IMR-90 (cell line): Measurements from ENCODE around the gene IFT57. TPM values are rescaled to one million over a fixed set of nuclear protein-coding genes. Genes with fewer than 3 reads are reported as not detected.

Source experiments
- ATAC-seq: fragments of 200-7000 bp; cut with Tn5 transposase; 2 replicates; pipeline ENCODE4 v1.9.1; 2020; ENCODE audit warnings: low read depth, mild to moderate bottlenecking, moderate library complexity
- BruUV-seq: library from RNA; stranded (reverse); fragments of 400-500 nt; replicated peaks from 2 replicates; lab custom pipeline; 2021; lab: Mats Ljungman, UMichigan
- CTCF ChIA-PET: fragments of 300-600 bp; formaldehyde crosslinking; extraction: SDS; loops from one replicate; lab custom pipeline; 2021; ENCODE audit warnings: antibody characterized with exemption; lab: Yijun Ruan, JAX
- POLR2A ChIA-PET: fragments of 300-600 bp; sonication (Branson Sonifier 250); formaldehyde crosslinking; loops from one replicate; lab custom pipeline; 2022; ENCODE audit warnings: antibody characterized with exemption; ENCODE audit not compliant: unreplicated experiment; lab: Charles Lee
- DNase-seq: peaks from one replicate; pipeline ENCODE4 v3.0.0; 2013
- H2AFZ ChIP-seq: replicated peaks from 2 replicates; pipeline ENCODE3; 2013; ENCODE audit warnings: low read length, mild to moderate bottlenecking; ENCODE audit not compliant: poor library complexity
- H2AK5ac ChIP-seq: 2 replicates; pipeline ENCODE4 v1.6.1; 2013; ENCODE audit warnings: low read depth, low read length, inconsistent platforms
- H2AK9ac ChIP-seq: replicated peaks from 2 replicates; pipeline ENCODE3; 2013; ENCODE audit warnings: mild to moderate bottlenecking, low read depth, low read length, moderate library complexity; ENCODE audit not compliant: poor library complexity
- H2BK120ac ChIP-seq: 2 replicates; pipeline ENCODE4 v1.6.1; 2013; ENCODE audit warnings: low read depth, low read length, inconsistent platforms
- H2BK15ac ChIP-seq: 3 replicates; pipeline ENCODE4 v1.6.1; 2013; ENCODE audit warnings: low read depth, low read length, inconsistent platforms
- H2BK20ac ChIP-seq: 2 replicates; pipeline ENCODE4 v1.6.1; 2013; ENCODE audit warnings: low read depth, mild to moderate bottlenecking, inconsistent platforms, low read length, moderate library complexity
- H2BK5ac ChIP-seq: 2 replicates; pipeline ENCODE4 v1.6.1; 2013; ENCODE audit warnings: mild to moderate bottlenecking, low read depth, low read length, inconsistent platforms; ENCODE audit not compliant: poor library complexity, severe bottlenecking
- H3K14ac ChIP-seq: replicated peaks from 2 replicates; pipeline ENCODE4 v1.6.1; 2013; ENCODE audit warnings: low read depth, low read length, inconsistent platforms
- H3K18ac ChIP-seq: 2 replicates; pipeline ENCODE4 v1.6.1; 2013; ENCODE audit warnings: low read depth, low read length, control low read depth
- H3K23ac ChIP-seq: 2 replicates; pipeline ENCODE4 v1.6.1; 2013; ENCODE audit warnings: low read depth, low read length, inconsistent platforms
- H3K27ac ChIP-seq: 2 replicates; pipeline ENCODE4 v1.5.1; 2013; ENCODE audit warnings: mild to moderate bottlenecking, control low read depth, low read length; ENCODE audit not compliant: insufficient read depth
- H3K27me3 ChIP-seq: 2 replicates; pipeline ENCODE4 v1.6.1; 2013; ENCODE audit warnings: low read length; ENCODE audit not compliant: control insufficient read depth, insufficient read depth
- H3K36me3 ChIP-seq: 2 replicates; pipeline ENCODE4 v1.6.1; 2013; ENCODE audit warnings: low read length, mixed read lengths; ENCODE audit not compliant: control insufficient read depth, insufficient read depth
- H3K4ac ChIP-seq: 2 replicates; pipeline ENCODE4 v1.6.1; 2013; ENCODE audit warnings: low read depth, low read length, inconsistent platforms
- H3K4me1 ChIP-seq: 2 replicates; pipeline ENCODE4 v1.6.1; 2013; ENCODE audit warnings: low read length, mixed read lengths; ENCODE audit not compliant: control insufficient read depth, insufficient read depth
- H3K4me2 ChIP-seq: 2 replicates; pipeline ENCODE4 v1.6.1; 2013; ENCODE audit warnings: low read depth, mild to moderate bottlenecking, control low read depth, low read length, moderate library complexity
- H3K4me3 ChIP-seq: 2 replicates; pipeline ENCODE4 v1.5.1; 2013; ENCODE audit warnings: low read depth, mild to moderate bottlenecking, control low read depth, low read length, moderate library complexity; ENCODE audit not compliant: insufficient read depth
- H3K56ac ChIP-seq: 2 replicates; pipeline ENCODE4 v1.6.1; 2013; ENCODE audit warnings: low read length, inconsistent platforms; ENCODE audit not compliant: insufficient read depth; ENCODE audit errors: extremely low read depth
- H3K79me1 ChIP-seq, 2 experiments: 2 replicates each; pipeline ENCODE4 v1.6.1; 2013; ENCODE audit warnings: low read length in 2 of 2, inconsistent platforms in 1 of 2, low read depth in 1 of 2
- H3K9ac ChIP-seq: 2 replicates; pipeline ENCODE4 v1.6.1; 2013; ENCODE audit warnings: low read depth, low read length, control low read depth
- H3K9me1 ChIP-seq: 2 replicates; pipeline ENCODE4 v1.6.1; 2013; ENCODE audit warnings: low read length, inconsistent platforms; ENCODE audit not compliant: insufficient read depth
- H3K9me3 ChIP-seq: 2 replicates; pipeline ENCODE4 v1.6.1; 2013; ENCODE audit warnings: low read length; ENCODE audit not compliant: control insufficient read depth, insufficient read depth
- H4K20me1 ChIP-seq: 2 replicates; pipeline ENCODE4 v1.6.1; 2013; ENCODE audit warnings: low read length, inconsistent platforms; ENCODE audit not compliant: insufficient read depth
- H4K5ac ChIP-seq: 2 replicates; pipeline ENCODE4 v1.6.1; 2013; ENCODE audit warnings: mild to moderate bottlenecking, low read depth, low read length, control low read depth
- H4K8ac ChIP-seq, 2 experiments: 2 replicates each; pipeline ENCODE4 v1.6.1; 2013; ENCODE audit warnings: low read depth in 2 of 2, low read length in 2 of 2, control low read depth in 1 of 2, inconsistent platforms in 1 of 2
- H4K91ac ChIP-seq: 2 replicates; pipeline ENCODE4 v1.6.1; 2013; ENCODE audit warnings: low read depth, low read length, inconsistent platforms; ENCODE audit not compliant: insufficient read depth
- CTCF ChIP-seq: conservative IDR thresholded peaks from 2 replicates; pipeline ENCODE4 v1.5.1; 2012; ENCODE audit warnings: mild to moderate bottlenecking, low read depth, low read length, improper control_type of control experiment
- MAFK ChIP-seq: IDR thresholded peaks from 2 replicates; pipeline ENCODE4 v1.6.1; 2012; ENCODE audit warnings: low read depth, low read length, improper control_type of control experiment
- MAZ ChIP-seq: IDR thresholded peaks from 2 replicates; pipeline ENCODE4 v1.6.1; 2012; ENCODE audit warnings: low read depth, mild to moderate bottlenecking, low read length, improper control_type of control experiment, moderate library complexity, borderline replicate concordance
- MXI1 ChIP-seq: IDR thresholded peaks from 2 replicates; pipeline ENCODE4 v1.6.1; 2012; ENCODE audit warnings: low read depth, mild to moderate bottlenecking, low read length, moderate library complexity, borderline replicate concordance
- SMC3 ChIP-seq: fragments of 150-350 bp; IDR thresholded peaks from 2 replicates; pipeline ENCODE4 v1.6.1; 2016; ENCODE audit warnings: low read depth, mild to moderate bottlenecking, antibody characterized with exemption, low read length, moderate library complexity
- WGBS, 2 experiments: methylation state at CpG; one replicate each; pipeline versions ENCODE4 v1.1.5 to v1.1.7; 2013; ENCODE audit warnings: missing lambda C conversion rate in 2 of 2; ENCODE audit not compliant: insufficient read length in 1 of 2; ENCODE audit errors: extremely low coverage in 2 of 2; 5-methylcytosine and 5-hydroxymethylcytosine counted together
- dilution Hi-C: fragments of 300-500 bp; cut with HindIII; formaldehyde crosslinking; loops from one replicate; pipeline ENCODE4 v1.14.3; 2018; ENCODE audit warnings: low sequenced_read_pairs; ENCODE audit not compliant: unreplicated experiment
- in situ Hi-C: fragments of 300-500 bp; cut with MboI; formaldehyde crosslinking; loops from 3 replicates; pipeline ENCODE4 v1.14.3; 2019; ENCODE audit warnings: low sequenced_read_pairs, inconsistent platforms, mixed read lengths
- intact Hi-C: fragments of 100-400 bp; cut with micrococcal nuclease; formaldehyde crosslinking; loops from 2 replicates; pipeline ENCODE4 v1.10.0; 2022
- polyA plus RNA-seq, 3 experiments: library from polyadenylated mRNA; depleted of rRNA; stranded (reverse); fragments of >200 nt; gene quantifications; 2 replicates each; pipeline ENCODE4 v1.2.3, GENCODE V29; 2012; ENCODE audit warnings: low replicate concordance in 1 of 3
- total RNA-seq: library from RNA; depleted of rRNA; stranded (reverse); fragments of >200 nt; gene quantifications from 2 replicates; pipeline ENCODE4 v1.2.3, GENCODE V29; 2012

The IFT57 gene
- total and polyA plus RNA-seq, 2 of the 4 experiments (the other 2 are of a cell fraction), result 30.0 to 35.3 TPM

GRCh38 chr3:108126348-108126747 lies 95.9 kb downstream of the IFT57 start:
- no peak overlapping the region for H3K27ac ChIP-seq
- no peak overlapping the region for H2BK120ac ChIP-seq
- in situ Hi-C loops, result no loop called here
- H2BK5ac ChIP-seq, result no peak overlapping the region
- DNase-seq (no peak), ATAC-seq (no peak)
- H3K9me1 ChIP-seq, result peaks cover 9% of the 10 kb centered on the region
- no peak overlapping the region for H2BK20ac ChIP-seq
- 0 out of 4 replicates have a peak, but pooled peaks cover 0 to under 1% of the 10 kb centered on the region in 2 experiments for H3K79me1 ChIP-seq
- H3K4me2 ChIP-seq, result no peak overlapping the region
- no peak overlapping the region for H3K9ac ChIP-seq
- TF ChIP-seq MAFK, result no peak
- no peak for TF ChIP-seq MAZ
- no peak for TF ChIP-seq MXI1
- TF ChIP-seq CTCF, result no peak
- TF ChIP-seq SMC3, result no peak
- H3K36me3 ChIP-seq, result no peaks in the 10 kb centered on the region
- no peak overlapping the region for H2AFZ ChIP-seq
- CTCF ChIA-PET, result no interaction called here
- H2AK5ac ChIP-seq, result peak overlapping the region; percentile 75; the same call in 1 of the 2 replicates
- no CpG with 5 or more reads among the region's 1 CpG for WGBS, 2 experiments
- no peaks in the 10 kb centered on the region for H3K27me3 ChIP-seq
- H3K4me1 ChIP-seq, result peaks cover 8% of the 10 kb centered on the region
- no peaks in the 10 kb centered on the region for H4K20me1 ChIP-seq
- H3K4ac ChIP-seq, result peak overlapping the region; percentile 31; the same call in 1 of the 2 replicates
- BruUV-seq, result no TSS peak
- intact Hi-C loops, result no loop called here
- H4K5ac ChIP-seq, result no peak overlapping the region
- H4K91ac ChIP-seq, result no peak overlapping the region
- H2AK9ac ChIP-seq, result no peak overlapping the region
- H3K23ac ChIP-seq, result no peak overlapping the region
- H4K8ac ChIP-seq, result no peak overlapping the region
- H3K9me3 ChIP-seq, result no peaks in the 10 kb centered on the region
- H3K18ac ChIP-seq, result no peak overlapping the region
- H2BK15ac ChIP-seq, result no peak overlapping the region
- no peak overlapping the region for H3K4me3 ChIP-seq
- POLR2A ChIA-PET, result no interaction called here
- H3K56ac ChIP-seq, result no peak overlapping the region
- dilution Hi-C loops, result no loop called here
- H3K14ac ChIP-seq, result no peak overlapping the region
